ENCODE data around the gene PCMT1. TPM values are rescaled to one million over a fixed set of nuclear protein-coding genes. Genes with fewer than 3 reads are reported as not detected.

PCMT1 gene
- total and polyA plus RNA-seq, 2 of the 13 experiments (the other 11 are each of a cell fraction or from before 2014, with no cell fraction given), result 112 to 169 TPM

GRCh38 chr6:149723771-149724417 is 25.6 kb upstream of the PCMT1 start (continued):
- TF ChIP-seq HNRNPH1 (optimal IDR thresholded peaks at IDR 0.05; ENCODE audit: low read depth, low read length) (no peak), ZHX1 (CRISPR knock-in tag; IDR thresholded peaks at IDR 0.05; ENCODE audit: low read depth) (no peak), ZNF383 (CRISPR knock-in tag; IDR thresholded peaks at IDR 0.05; ENCODE audit: borderline replicate concordance) (no peak), HMGXB4 (CRISPR knock-in tag; IDR thresholded peaks at IDR 0.05; ENCODE audit: borderline replicate concordance in 1 of 2, low read depth in 1 of 2) (peak; percentile 42 to 62; a peak in 2 of 4 replicates), MEF2D (CRISPR knock-in tag; IDR thresholded peaks at IDR 0.05) (0 out of 2 replicates have a peak, but pooled peaks have one; percentile 21), BRD4 (CRISPR knock-in tag; IDR thresholded peaks at IDR 0.05) (no peak), ZNF275 (CRISPR knock-in tag; IDR thresholded peaks at IDR 0.05; ENCODE audit: borderline replicate concordance) (no peak), ZNF44 (CRISPR knock-in tag; IDR thresholded peaks at IDR 0.05) (no peak), KLF15 (CRISPR knock-in tag; IDR thresholded peaks at IDR 0.05; ENCODE audit: borderline replicate concordance) (no peak), WIZ (CRISPR knock-in tag; IDR thresholded peaks at IDR 0.05) (no peak), ZNF317 (CRISPR knock-in tag; IDR thresholded peaks at IDR 0.05) (no peak), RELA (CRISPR knock-in tag; IDR thresholded peaks at IDR 0.05) (no peak), ZBTB39 (CRISPR knock-in tag; IDR thresholded peaks at IDR 0.05) (no peak), ZNF292 (CRISPR knock-in tag; IDR thresholded peaks at IDR 0.05; ENCODE audit: borderline replicate concordance, low read depth) (no peak), CREM (IDR thresholded peaks at IDR 0.05) (no peak), CREM (CRISPR knock-in tag; IDR thresholded peaks at IDR 0.05) (no peak), ZNF280B (CRISPR knock-in tag; IDR thresholded peaks at IDR 0.05; ENCODE audit: borderline replicate concordance) (no peak), REL (CRISPR knock-in tag; conservative IDR thresholded peaks at IDR 0.05) (no peak), ZNF709 (CRISPR knock-in tag; IDR thresholded peaks at IDR 0.05) (no peak)
